Fibroblast of peridontal ligament (primary cell): ENCODE results near the gene HTR3A.

Experiments used
- DNase-seq: peaks from one replicate; pipeline ENCODE4 v3.0.0-alpha.2; 2010; ENCODE audit errors: extremely low read depth

The HTR3A gene

DNA sequence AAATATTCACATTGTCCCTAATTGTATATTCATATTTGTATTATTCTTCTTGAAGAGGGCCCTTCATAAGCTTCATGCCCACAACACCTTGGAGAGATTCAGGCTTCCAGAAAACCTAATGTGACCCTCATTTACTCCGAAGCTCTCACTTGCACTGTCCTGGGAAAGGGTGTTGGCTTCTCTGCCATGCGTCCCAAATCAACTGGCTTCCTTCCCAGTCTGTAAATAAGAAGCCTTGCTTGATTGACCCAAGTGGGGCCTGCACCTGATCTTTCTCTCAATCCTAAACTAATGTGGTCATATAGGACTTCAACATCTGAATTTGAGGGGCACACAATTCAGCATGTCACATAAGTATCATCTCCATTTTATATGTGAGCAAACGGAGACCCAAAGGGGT lies 44.1 kb downstream of the HTR3A start:
- no peak for DNase-seq

DNA sequence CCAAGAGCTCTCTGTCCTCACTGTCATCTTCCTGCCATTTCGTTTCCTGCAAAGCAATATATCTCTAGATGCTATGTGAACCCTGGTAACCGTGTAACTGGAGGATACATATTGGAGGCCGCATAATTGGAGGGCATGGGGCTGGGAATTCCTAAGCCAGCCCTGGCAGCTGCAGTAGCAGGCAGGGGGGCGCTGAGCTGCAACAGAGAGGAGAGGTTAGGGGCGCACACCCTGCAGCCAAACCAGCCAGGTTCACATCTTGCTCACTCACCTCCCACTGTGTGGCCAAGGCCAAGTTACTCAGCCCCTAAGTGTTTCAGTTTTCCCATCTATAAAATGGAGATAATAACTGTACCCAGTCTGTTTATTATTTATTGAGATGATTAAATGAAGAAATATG lies 44.7 kb downstream of the HTR3A start:
- DNase-seq, result no peak

DNA sequence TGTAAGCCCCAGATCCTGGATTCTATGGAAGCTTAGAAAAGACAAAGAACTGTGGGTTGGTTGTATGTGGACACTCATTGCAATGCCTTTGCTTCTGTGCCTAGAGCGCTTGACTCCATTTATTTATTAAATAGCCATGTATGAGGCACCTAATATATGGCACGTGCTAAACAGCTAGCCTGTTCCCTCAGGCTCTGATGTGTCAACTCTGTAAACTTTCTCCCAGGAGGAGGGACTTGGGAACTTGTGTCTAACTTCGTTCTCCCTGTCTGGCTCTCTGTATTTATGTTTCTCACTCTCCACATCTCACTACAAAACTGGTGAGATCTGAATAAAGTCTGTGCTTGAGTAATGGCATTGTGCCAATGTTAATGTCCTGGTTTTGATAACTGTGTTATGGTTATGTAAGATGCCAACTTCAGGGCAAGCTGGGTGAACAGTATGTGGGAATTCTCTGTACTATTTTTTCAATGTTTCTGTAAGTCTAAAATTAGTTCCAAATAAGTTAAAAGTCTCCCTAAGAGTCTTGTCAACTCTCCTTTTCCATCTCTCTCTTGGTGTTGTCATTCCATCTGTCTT lies 50.5 kb downstream of the HTR3A start:
- no peak for DNase-seq

DNA sequence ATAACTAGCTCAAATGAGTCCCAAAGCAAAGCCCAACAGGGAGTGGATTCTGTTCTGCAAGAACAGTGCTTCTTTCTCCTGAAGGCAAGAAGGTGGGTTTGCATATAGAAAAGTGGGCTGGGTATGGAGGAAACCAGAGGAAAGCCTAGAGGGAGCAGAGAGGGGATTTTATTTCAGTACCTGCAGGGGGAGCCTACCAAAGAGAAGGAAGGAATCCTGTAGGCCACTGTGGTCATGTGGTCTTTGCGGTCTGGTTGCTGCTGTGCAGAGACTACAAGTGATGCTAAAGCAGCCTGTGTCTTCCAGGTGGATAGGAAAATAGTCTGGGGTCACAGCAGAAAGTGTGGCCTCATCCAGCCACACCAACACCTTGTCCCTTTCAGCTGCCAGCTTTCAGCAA lies 51.4 kb downstream of the HTR3A start:
- no peak for DNase-seq

DNA sequence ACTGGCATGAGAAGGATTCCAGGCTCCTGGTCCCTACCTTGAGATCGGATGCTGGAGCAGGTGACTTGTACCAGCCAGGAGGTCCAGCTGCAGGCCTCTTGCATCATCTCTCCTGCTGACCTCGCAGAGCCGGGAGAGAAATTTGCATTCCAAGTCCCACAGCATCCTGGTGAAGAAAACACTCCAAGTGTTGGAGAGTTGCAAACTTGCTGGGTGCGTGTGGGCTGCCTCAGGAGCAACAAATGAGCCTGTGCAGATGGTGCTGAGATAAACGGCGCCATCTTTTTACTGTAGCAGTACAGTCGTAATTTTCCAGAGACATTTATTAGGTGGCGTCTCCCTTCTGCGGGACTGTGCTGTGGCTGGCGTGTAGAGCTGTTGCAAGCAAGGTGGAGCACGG lies 52.5 kb downstream of the HTR3A start:
- no peak for DNase-seq

DNA sequence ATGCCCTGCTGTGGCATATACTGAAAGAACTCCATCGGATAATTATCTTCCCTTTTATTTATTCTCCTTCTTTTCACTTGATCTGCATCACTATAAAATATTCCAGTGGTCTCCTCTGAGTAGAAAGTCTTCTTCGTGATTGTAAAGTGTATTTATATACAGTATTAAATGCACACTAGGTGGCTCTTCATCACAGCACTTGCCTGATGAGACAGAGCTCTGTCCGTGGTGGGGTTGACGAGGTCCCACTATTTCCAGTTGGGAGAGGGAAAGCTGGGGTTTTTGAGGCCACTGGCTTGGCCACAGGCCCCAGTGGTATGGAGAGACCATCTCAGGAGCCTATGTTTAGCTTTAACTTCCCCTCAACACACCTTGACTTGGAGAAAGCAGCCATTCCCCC lies 53.0 kb downstream of the HTR3A start:
- no peak for DNase-seq

GRCh38 chr11:114031246-114031966 lies 56.5 kb downstream of the HTR3A start:
- no peak for DNase-seq

GRCh38 chr11:114031967-114032320 lies 57.0 kb downstream of the HTR3A start:
- no peak for DNase-seq

DNA sequence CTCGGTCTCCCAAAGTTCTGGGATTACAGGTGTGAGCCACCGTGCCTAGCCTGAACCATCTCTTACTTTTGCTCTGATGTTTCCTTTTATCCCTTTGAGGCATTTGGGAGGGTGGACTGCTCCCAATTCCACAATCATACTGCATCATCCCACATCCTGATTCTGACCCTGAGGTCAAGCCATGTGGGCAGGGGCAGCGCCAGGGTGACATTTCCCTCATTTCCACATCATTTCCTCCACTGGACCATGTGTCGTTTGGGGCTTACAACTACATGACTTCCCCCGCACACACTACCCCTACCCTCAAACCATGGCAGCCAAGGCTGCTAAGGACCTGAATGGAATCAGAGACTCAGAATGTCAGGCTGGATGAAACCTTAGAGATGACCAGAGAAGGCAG lies 58.2 kb downstream of the HTR3A start:
- no peak for DNase-seq

GRCh38 chr11:114033572-114033971 lies 58.7 kb downstream of the HTR3A start:
- no peak for DNase-seq

GRCh38 chr11:114034956-114035355 lies 60.0 kb downstream of the HTR3A start:
- DNase-seq, result no peak

DNA sequence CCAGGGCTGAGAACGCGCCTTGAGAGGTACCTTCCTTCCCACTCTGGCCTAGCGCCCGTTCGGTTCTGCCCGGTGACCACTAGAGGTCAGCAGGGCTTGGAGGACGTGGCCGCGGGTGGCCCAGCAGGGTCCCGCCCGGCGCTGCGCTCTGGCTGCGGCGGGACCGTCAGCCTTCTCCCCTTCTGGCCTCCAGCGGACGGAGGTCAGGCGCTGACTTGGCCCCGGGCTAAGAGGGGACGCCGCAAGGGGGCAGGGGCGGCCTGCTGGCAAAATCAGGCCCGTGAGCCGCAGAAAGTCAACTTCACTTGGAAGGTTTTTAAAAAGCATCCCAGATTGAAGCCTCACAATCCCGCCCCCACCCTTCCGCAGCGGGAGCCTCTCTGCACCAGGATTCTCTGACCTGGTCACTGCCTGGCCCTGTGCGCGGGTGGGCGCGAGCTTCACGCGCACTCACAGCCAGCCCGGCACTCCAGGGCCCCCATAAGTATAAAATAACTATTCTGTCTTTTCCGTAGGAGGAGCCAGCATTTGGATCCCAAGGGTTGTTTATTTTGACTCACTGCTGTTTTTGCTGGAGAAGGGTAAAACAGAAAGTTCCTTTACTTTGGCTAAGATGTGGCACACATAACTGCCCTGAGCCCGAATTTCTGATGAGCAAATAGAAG lies 61.4 kb downstream of the HTR3A start:
- peak; percentile 33 for DNase-seq

DNA sequence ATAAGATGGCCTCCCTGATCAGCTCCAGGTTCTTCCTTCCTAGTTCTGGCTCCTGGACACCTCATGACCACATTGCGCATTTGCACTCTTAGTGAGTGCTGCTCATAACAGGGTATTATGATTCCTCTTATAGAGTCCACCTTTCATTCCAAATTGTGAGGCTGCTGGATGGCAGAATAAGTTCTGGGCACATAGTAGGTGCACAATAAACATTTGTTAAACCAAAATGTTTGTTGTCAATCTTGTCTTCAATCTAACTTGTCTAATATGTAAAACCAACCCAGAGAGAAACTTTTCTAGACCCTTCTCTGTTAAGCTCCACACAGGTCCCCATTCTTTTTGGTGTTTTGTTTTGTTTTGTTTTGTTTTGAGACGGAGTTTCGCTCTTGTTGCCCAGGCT lies 62.0 kb downstream of the HTR3A start:
- no peak for DNase-seq

DNA sequence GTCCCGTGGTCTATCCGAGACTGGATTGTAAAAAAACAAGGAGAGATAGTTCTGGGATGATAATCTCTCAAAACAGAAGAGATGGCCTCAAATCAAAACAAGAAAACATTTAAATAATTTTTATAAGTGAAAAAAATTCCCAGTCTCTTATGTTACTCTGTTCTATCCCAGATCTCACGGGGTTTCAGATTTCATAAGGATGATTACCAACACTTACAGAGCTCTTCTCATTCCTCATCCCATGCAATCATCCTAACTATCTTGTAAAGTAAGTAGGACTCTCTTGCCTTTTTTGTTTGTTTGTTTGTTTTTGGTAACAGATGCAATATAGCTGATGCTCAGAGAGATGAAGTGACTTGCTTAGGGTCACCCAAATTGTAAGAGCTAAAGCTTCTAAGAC lies 64.6 kb downstream of the HTR3A start:
- DNase-seq, result no peak
